Measurements from ENCODE around the gene CALHM1.

Gene CALHM1

GRCh38 chr10:103466734-103467133 lies 8.0 kb upstream of the CALHM1 start:
- Histone ChIP-seq H3K4ac (ENCODE audit: low read depth, low read length) (no peak overlapping the region), H3K9ac (ENCODE audit: low read length) (no peak overlapping the region), H3K4me3 (ENCODE audit: low read length) (no peak overlapping the region), H3K79me1 (ENCODE audit: low read length) (no peaks in the 10 kb centered on the region), H3K23ac (ENCODE audit: low read length) (no peak overlapping the region), H3K27me3 (ENCODE audit: insufficient read depth, low read length, poor library complexity) (no peaks in the 10 kb centered on the region), H3K79me2 (ENCODE audit: control insufficient read depth, insufficient read depth, low read length) (no peaks in the 10 kb centered on the region), H3K36me3 (ENCODE audit: control insufficient read depth, insufficient read depth, low read length) (no peaks in the 10 kb centered on the region), H2AK5ac (ENCODE audit: low read length) (no peak overlapping the region), H3K4me1 (ENCODE audit: control insufficient read depth, low read depth, low read length) (peaks cover 3% of the 10 kb centered on the region), H2BK120ac (ENCODE audit: low read depth, low read length) (no peak overlapping the region), H2BK15ac (replicated peaks; ENCODE audit: low read depth) (no peak overlapping the region), H2BK5ac (ENCODE audit: low read length) (no peak overlapping the region), H3K18ac (ENCODE audit: low read length) (no peak overlapping the region), H4K8ac (ENCODE audit: low read depth, low read length) (no peak overlapping the region), H3K27ac (ENCODE audit: low read depth, low read length) (no peak overlapping the region), H3K56ac (ENCODE audit: low read length) (no peak overlapping the region), H3K4me2 (ENCODE audit: low read length) (no peak overlapping the region), H4K5ac (ENCODE audit: low read length) (no peak overlapping the region)
- peak; percentile 43 for DNase-seq
- no CpG with 5 or more reads among the region's 3 CpGs for WGBS (ENCODE audit: extremely low coverage, insufficient coverage, low lambda C conversion rate)

DNA sequence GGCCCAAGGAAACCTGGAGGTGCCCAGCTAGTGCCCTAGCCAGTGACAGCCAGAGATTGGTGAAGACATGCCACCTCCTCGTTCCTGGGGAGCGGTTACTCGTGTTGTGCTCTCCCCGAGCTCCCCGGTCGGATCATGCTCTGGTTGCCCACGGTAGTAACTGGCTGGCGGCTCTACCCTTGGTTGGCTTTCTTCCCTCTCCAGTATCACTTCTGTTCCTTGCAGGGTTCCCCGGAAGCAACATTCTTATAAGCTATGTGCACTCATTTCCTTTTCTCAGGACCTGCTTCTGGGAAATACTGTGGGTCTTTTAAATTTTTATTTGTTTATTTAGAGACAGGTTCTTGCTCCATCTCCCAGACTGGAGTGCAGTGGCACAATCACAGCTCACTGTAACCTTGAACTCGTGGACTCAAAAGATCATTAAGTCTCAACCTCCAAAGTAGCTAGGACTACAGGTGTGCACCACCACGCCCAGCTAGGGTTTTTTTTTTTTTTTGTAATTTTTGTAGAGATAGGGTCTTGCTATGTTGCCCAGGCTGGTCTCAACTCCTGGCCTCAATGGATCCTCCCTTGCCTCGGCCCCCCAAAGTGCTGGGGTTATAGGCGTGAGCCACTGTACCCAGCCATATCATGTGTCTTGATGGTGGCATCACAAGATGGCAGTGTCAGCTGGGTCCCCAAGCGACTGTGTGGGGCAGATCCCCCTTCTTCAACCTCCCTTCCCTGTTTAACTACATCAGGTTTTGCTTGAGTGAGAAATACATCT lies 6.9 kb upstream of the CALHM1 start:
- Histone ChIP-seq H3K4me2 (ENCODE audit: low read length) (no peak overlapping the region), H3K4me3 (ENCODE audit: low read length) (no peak overlapping the region), H4K5ac (ENCODE audit: low read length) (no peak overlapping the region), H3K23ac (ENCODE audit: low read length) (no peak overlapping the region), H3K4me1 (ENCODE audit: control insufficient read depth, low read depth, low read length) (no peaks in the 10 kb centered on the region), H2BK15ac (replicated peaks; ENCODE audit: low read depth) (no peak overlapping the region), H2BK5ac (ENCODE audit: low read length) (no peak overlapping the region), H3K36me3 (ENCODE audit: control insufficient read depth, insufficient read depth, low read length) (no peaks in the 10 kb centered on the region), H2BK120ac (ENCODE audit: low read depth, low read length) (no peak overlapping the region), H3K79me2 (ENCODE audit: control insufficient read depth, insufficient read depth, low read length) (no peaks in the 10 kb centered on the region), H3K18ac (ENCODE audit: low read length) (no peak overlapping the region), H3K4ac (ENCODE audit: low read depth, low read length) (no peak overlapping the region), H4K8ac (ENCODE audit: low read depth, low read length) (no peak overlapping the region), H3K27ac (ENCODE audit: low read depth, low read length) (no peak overlapping the region), H3K79me1 (ENCODE audit: low read length) (no peaks in the 10 kb centered on the region), H3K9ac (ENCODE audit: low read length) (no peak overlapping the region), H3K56ac (ENCODE audit: low read length) (no peak overlapping the region), H2AK5ac (ENCODE audit: low read length) (no peak overlapping the region), H3K27me3 (ENCODE audit: insufficient read depth, low read length, poor library complexity) (no peaks in the 10 kb centered on the region)
- DNase-seq: no peak
- no CpG with 5 or more reads among the region's 14 CpGs for WGBS (ENCODE audit: extremely low coverage, insufficient coverage, low lambda C conversion rate)

DNA sequence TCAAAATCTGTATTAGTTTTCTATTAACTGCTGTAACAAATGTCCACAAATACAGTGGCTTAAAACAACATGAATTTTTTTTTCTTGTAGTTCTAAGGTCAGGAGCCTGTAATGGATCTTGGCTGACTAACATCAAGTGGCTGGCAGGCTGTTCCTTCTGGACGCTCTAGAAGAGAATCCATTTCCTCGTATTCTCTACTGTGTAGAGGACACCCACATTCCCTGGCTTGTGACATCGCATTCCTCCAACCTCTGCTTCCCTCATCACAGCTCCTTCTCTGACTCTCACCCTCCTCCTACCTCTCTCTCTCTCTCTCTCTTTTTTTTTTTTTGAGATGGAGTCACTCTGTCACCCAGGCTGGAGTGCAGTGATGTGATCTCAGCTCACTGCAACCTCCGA lies 4.8 kb upstream of the CALHM1 start:
- Histone ChIP-seq H3K56ac (ENCODE audit: low read length) (no peak overlapping the region), H4K5ac (ENCODE audit: low read length) (no peak overlapping the region), H3K4me1 (ENCODE audit: control insufficient read depth, low read depth, low read length) (no peaks in the 10 kb centered on the region), H4K8ac (ENCODE audit: low read depth, low read length) (no peak overlapping the region), H3K27ac (ENCODE audit: low read depth, low read length) (no peak overlapping the region), H3K36me3 (ENCODE audit: control insufficient read depth, insufficient read depth, low read length) (no peaks in the 10 kb centered on the region), H3K23ac (ENCODE audit: low read length) (no peak overlapping the region), H3K18ac (ENCODE audit: low read length) (no peak overlapping the region), H2BK5ac (ENCODE audit: low read length) (no peak overlapping the region), H3K9ac (ENCODE audit: low read length) (no peak overlapping the region), H3K79me2 (ENCODE audit: control insufficient read depth, insufficient read depth, low read length) (no peaks in the 10 kb centered on the region), H3K4me3 (ENCODE audit: low read length) (no peak overlapping the region), H2BK15ac (replicated peaks; ENCODE audit: low read depth) (no peak overlapping the region), H3K27me3 (ENCODE audit: insufficient read depth, low read length, poor library complexity) (no peaks in the 10 kb centered on the region), H3K4ac (ENCODE audit: low read depth, low read length) (no peak overlapping the region), H2BK120ac (ENCODE audit: low read depth, low read length) (no peak overlapping the region), H2AK5ac (ENCODE audit: low read length) (no peak overlapping the region), H3K4me2 (ENCODE audit: low read length) (no peak overlapping the region), H3K79me1 (ENCODE audit: low read length) (no peaks in the 10 kb centered on the region)
- no peak for DNase-seq
- WGBS (ENCODE audit: extremely low coverage, insufficient coverage, low lambda C conversion rate): no CpG with 5 or more reads among the region's 4 CpGs

DNA sequence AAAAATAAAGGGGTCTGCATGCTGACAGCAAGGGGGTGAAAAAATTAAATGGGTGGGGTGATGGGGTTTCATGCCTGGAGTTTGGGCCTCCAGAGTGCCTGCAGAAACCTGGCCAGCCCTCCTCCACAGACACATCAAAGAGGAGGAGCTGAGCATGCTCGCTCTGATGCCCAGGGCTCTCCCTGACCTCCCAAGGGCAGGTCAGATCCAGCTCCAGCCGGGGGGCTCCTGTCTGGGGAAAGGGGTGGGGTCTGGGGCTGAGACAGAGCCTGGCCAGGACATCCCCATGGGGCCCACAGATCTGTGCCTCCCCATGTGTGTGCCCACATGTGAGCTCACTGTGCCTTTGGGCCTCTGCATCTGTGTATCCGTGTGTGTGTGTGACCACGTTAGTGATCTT lies 915 bp upstream of the CALHM1 start:
- H3K4me1 ChIP-seq (ENCODE audit: control insufficient read depth, low read depth, low read length): no peaks in the 10 kb centered on the region
- no peaks in the 10 kb centered on the region for H3K79me1 ChIP-seq (ENCODE audit: low read length)
- H2AK5ac ChIP-seq (ENCODE audit: low read length): no peak overlapping the region
- whole genome bisulfite sequencing (ENCODE audit: extremely low coverage, insufficient coverage, low lambda C conversion rate): no CpG with 5 or more reads among the region's 4 CpGs
- no peak overlapping the region for H3K23ac ChIP-seq (ENCODE audit: low read length)
- no peak overlapping the region for H3K27ac ChIP-seq (ENCODE audit: low read depth, low read length)
- no peak overlapping the region for H2BK120ac ChIP-seq (ENCODE audit: low read depth, low read length)
- DNase-seq: no peak
- H4K5ac ChIP-seq (ENCODE audit: low read length): no peak overlapping the region
- no peak overlapping the region for H3K4me3 ChIP-seq (ENCODE audit: low read length)
- H3K4me2 ChIP-seq (ENCODE audit: low read length): no peak overlapping the region
- H3K4ac ChIP-seq (ENCODE audit: low read depth, low read length): no peak overlapping the region
- H3K36me3 ChIP-seq (ENCODE audit: control insufficient read depth, insufficient read depth, low read length): no peaks in the 10 kb centered on the region
- no peak overlapping the region for H2BK5ac ChIP-seq (ENCODE audit: low read length)
- H3K9ac ChIP-seq (ENCODE audit: low read length): no peak overlapping the region
- no peaks in the 10 kb centered on the region for H3K27me3 ChIP-seq (ENCODE audit: insufficient read depth, low read length, poor library complexity)
- H2BK15ac ChIP-seq (replicated peaks; ENCODE audit: low read depth): no peak overlapping the region
- H4K8ac ChIP-seq (ENCODE audit: low read depth, low read length): no peak overlapping the region
- no peak overlapping the region for H3K18ac ChIP-seq (ENCODE audit: low read length)
- no peaks in the 10 kb centered on the region for H3K79me2 ChIP-seq (ENCODE audit: control insufficient read depth, insufficient read depth, low read length)
- no peak overlapping the region for H3K56ac ChIP-seq (ENCODE audit: low read length)

DNA sequence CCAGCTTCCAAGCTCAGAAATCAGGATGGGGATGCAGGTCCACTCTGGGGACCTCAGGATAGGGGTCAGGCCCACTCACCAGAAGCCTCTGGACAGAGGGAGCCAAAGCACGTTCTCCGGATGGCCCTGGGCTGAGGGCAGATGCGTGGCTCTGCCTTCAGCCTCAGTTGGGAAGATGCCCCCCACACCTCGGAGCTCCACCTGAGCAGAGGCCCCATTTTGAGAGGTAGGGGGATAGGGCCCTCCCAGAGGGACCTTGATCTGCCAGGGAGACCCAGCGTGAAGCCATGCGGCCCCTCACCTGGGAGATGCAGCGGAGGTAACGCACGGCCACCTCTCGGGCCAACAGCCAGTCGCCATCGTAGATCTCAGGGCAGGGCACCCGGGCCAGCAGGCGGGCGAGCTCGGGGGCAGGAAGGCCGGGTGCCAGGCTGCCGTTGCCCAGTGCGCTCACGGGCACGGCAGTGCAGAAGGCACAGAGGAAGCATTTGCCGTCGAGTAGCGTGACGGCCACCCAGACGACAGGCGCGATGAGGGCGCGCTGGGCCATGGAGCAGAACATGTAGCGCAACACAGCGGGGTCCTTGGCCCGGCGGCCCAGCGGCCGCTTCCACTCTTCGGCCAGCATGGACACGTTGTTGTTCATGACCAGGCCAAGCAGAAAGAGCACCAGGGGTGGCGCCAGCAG lies 660 bp downstream of the CALHM1 start:
- H3K27me3 ChIP-seq (ENCODE audit: insufficient read depth, low read length, poor library complexity): no peaks in the 10 kb centered on the region
- H3K4ac ChIP-seq (ENCODE audit: low read depth, low read length): no peak overlapping the region
- no peak overlapping the region for H3K4me2 ChIP-seq (ENCODE audit: low read length)
- H2BK15ac ChIP-seq (replicated peaks; ENCODE audit: low read depth): no peak overlapping the region
- no peak for DNase-seq
- H3K4me1 ChIP-seq (ENCODE audit: control insufficient read depth, low read depth, low read length): no peaks in the 10 kb centered on the region
- H3K9ac ChIP-seq (ENCODE audit: low read length): no peak overlapping the region
- no peak overlapping the region for H3K4me3 ChIP-seq (ENCODE audit: low read length)
- no peak overlapping the region for H2BK120ac ChIP-seq (ENCODE audit: low read depth, low read length)
- H3K27ac ChIP-seq (ENCODE audit: low read depth, low read length): no peak overlapping the region
- no peak overlapping the region for H3K23ac ChIP-seq (ENCODE audit: low read length)
- H3K56ac ChIP-seq (ENCODE audit: low read length): no peak overlapping the region
- H3K79me2 ChIP-seq (ENCODE audit: control insufficient read depth, insufficient read depth, low read length): no peaks in the 10 kb centered on the region
- no peaks in the 10 kb centered on the region for H3K79me1 ChIP-seq (ENCODE audit: low read length)
- H2BK5ac ChIP-seq (ENCODE audit: low read length): no peak overlapping the region
- WGBS (ENCODE audit: extremely low coverage, insufficient coverage, low lambda C conversion rate): no CpG with 5 or more reads among the region's 39 CpGs
- no peak overlapping the region for H2AK5ac ChIP-seq (ENCODE audit: low read length)
- no peak overlapping the region for H4K8ac ChIP-seq (ENCODE audit: low read depth, low read length)
- H3K18ac ChIP-seq (ENCODE audit: low read length): no peak overlapping the region
- H3K36me3 ChIP-seq (ENCODE audit: control insufficient read depth, insufficient read depth, low read length): no peaks in the 10 kb centered on the region
- no peak overlapping the region for H4K5ac ChIP-seq (ENCODE audit: low read length)

Measured in mesendoderm (in vitro differentiated cells).